Putamen (tissue), 1 donor: ENCODE results near the gene IL6.
"Not testable (repeated sequence)": the region's sequence is repeated elsewhere in the genome, so short reads cannot be mapped to it uniquely, and the experiment has no call there.

Experiments
- DNase-seq: peaks from one replicate; pipeline ENCODE4 v3.0.0-alpha.2; 2016; ENCODE audit warnings: low spot score

The IL6 gene

GRCh38 chr7:22727714-22728035 is 675 bp downstream of the IL6 start:
- no peak for DNase-seq

GRCh38 chr7:22728401-22729029 is 1.5 kb downstream of the IL6 start:
- no peak for DNase-seq

- no peak for DNase-seq
These were observed 2.3 kb downstream of the IL6 start for GRCh38 chr7:22729180-22729825.

- no peak for DNase-seq
These were observed 3.2 kb downstream of the IL6 start for GRCh38 chr7:22730066-22730710.

- DNase-seq = no peak
These were observed 4.1 kb downstream of the IL6 start for GRCh38 chr7:22730921-22731654.

- no peak for DNase-seq
These were observed 4.8 kb downstream of the IL6 start for GRCh38 chr7:22731766-22732165.

- no peak for DNase-seq
These were observed 5.6 kb downstream of the IL6 start for GRCh38 chr7:22732556-22733126.

- DNase-seq = no peak
These were observed 6.8 kb downstream of the IL6 start for GRCh38 chr7:22733761-22734160.

- DNase-seq = no peak
These were observed 16.0 kb downstream of the IL6 start for GRCh38 chr7:22743014-22743413.

GRCh38 chr7:22751341-22751740 is 24.3 kb downstream of the IL6 start:
- DNase-seq = no peak

GRCh38 chr7:22757338-22757994 is 30.5 kb downstream of the IL6 start:
- no peak for DNase-seq

GRCh38 chr7:22758576-22758975 is 31.6 kb downstream of the IL6 start:
- DNase-seq = no peak

- no peak for DNase-seq
These were observed 32.7 kb downstream of the IL6 start for GRCh38 chr7:22759721-22760120.

GRCh38 chr7:22762866-22763265 is 35.9 kb downstream of the IL6 start:
- DNase-seq = no peak

- no peak for DNase-seq
These were observed 38.6 kb downstream of the IL6 start for GRCh38 chr7:22765609-22766008.

GRCh38 chr7:22771194-22771871 is 44.3 kb downstream of the IL6 start:
- no peak for DNase-seq

GRCh38 chr7:22771872-22772228 is 44.9 kb downstream of the IL6 start:
- DNase-seq = no peak

- no peak for DNase-seq
These were observed 45.9 kb downstream of the IL6 start for GRCh38 chr7:22772885-22773284.

- no peak for DNase-seq
These were observed 50.0 kb downstream of the IL6 start for GRCh38 chr7:22776964-22777363.

GRCh38 chr7:22779730-22780323 is 52.8 kb downstream of the IL6 start:
- not testable (repeated sequence) for DNase-seq

GRCh38 chr7:22781230-22781711 is 54.3 kb downstream of the IL6 start:
- DNase-seq = no peak
